Femur (tissue), 1 donor: ENCODE measurements around the gene OGA.

Source experiments
- DNase-seq: peaks from one replicate; pipeline ENCODE4 v3.0.0-alpha.2; 2017

The OGA gene

GRCh38 chr10:101749047-101750016 is 68.9 kb downstream of the OGA start:
- no peak for DNase-seq

GRCh38 chr10:101748496-101748895 is 69.7 kb downstream of the OGA start:
- no peak for DNase-seq

DNA sequence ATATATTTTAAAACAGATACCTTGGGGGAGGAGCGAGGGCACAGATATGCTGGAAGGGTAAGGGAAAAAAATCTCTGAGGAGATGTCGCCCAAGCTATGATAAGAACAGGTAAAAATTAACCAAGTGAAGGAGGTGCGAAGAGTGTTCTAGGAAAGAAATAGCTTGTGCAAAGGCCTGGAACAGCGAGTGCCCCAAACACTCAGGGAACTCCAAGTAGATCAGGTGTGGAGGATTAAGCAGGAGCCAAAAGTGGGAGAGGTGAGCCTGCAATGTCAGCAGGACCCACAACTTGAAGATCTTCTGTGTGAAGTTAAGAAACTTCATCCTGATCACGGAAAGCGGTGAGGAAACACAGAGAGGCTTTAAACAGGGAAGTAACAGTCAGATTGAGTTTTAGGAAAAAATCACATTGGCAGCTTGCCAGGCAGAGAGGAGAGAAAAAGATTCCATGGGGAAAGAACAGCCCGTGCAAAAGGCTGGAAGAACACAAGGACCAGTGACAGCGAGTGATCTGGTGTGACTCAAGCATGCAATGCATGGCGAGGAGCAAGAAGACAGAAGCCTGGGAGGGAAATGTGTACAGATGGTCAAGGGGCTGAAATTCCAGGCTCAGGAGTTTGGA is 73.1 kb downstream of the OGA start:
- no peak for DNase-seq

DNA sequence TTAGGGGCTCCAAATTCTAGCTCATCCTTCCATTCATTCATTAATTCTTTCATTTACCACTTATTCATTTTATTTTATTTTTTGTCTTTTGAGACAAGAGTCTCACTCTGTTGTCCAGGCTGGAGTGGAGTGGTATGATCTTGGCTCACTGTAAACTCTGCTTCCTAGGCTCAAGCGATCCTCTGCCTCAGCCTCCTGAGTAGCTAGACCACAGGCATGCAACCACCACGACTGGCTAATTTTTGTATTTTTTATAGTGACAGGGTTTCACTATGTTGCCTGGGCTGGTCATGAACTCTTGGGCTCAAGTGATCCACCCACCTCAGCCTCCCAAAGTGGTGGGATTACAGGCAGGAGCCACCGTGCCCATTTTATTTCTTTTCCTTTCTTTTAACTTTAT is 74.0 kb downstream of the OGA start:
- DNase-seq, result no peak

GRCh38 chr10:101741938-101742337 is 76.3 kb downstream of the OGA start:
- DNase-seq, result no peak

GRCh38 chr10:101736666-101737065 is 81.6 kb downstream of the OGA start:
- DNase-seq, result no peak
